GM19193 (cell line): ENCODE results near the gene METTL21A.

ENCODE experiments used
- POLR2A ChIP-seq: IDR thresholded peaks from 4 replicates; pipeline ENCODE4 v1.6.1; 2011; ENCODE audit not compliant: insufficient read depth, insufficient read length; ENCODE audit errors: extremely low read depth

The METTL21A gene

DNA sequence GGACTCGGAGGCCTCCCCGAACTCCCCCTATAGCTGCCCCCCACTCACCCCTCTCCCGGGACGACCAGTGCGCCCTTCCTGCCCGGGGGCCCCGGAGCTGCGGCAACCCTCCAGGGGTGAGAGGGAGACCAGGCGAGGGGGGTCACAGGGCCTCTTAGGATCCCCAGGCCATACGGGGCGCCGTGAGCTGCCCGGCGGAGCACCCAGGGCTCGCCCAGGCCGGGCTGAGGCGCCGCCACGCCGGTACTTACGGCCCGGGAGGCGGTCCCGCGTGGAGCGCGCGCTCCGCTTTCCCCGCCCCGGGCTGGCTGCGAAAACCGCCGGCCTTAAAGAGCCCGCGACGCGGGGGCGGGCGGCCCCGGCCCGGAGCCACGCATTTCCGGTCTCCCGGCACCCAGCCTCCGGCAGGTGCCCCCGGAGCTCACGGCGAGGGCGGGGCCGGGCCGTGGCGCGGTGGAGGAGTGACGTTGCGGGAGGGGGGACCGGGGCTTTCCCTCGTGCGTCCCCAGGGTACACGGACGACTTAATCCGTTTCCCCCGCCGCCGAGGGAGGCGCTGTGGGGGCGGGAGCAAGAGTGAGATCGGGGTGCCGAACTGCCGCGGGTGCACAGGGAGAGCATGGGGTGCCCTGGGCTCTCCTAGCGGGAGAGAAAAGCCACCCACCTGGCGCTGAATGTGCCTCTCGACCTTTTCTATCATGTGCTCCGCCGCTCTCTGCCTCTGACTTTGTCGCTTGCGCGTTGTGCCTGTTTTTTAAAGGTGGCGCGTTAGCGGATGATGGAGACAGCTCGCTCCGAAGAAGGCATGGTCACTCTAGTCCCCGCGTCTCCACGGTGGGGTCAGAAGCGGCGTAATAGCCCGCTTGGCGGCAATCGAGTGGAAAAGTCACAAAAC is at the start of gene METTL21A:
Gene METTL21A (minus strand): TSS at position 381 of the 894 bp plus-strand sequence. CDS start 1,019 bp downstream, outside the sequence.
- peak; percentile 70 for TF ChIP-seq POLR2A

DNA sequence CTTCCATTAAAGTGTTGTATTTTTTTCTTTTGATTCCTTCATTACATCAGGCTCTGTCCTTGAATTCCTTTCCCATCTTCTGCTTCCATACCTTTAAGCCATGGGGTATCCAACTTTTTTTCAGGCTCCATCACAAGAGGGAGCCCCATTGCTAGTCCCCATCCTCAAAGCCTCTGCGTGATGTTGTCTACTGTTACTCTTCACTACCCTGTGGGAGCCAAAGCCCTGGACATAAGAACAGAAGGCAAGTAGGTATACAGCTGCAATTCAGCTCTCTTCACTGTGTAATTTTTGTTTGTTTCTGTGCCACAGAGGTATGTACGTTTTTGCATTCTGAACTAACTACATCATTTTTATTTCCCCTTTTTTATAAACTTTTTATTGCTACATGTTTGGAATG is 49.6 kb upstream of the METTL21A start:
- no peak for TF ChIP-seq POLR2A

DNA sequence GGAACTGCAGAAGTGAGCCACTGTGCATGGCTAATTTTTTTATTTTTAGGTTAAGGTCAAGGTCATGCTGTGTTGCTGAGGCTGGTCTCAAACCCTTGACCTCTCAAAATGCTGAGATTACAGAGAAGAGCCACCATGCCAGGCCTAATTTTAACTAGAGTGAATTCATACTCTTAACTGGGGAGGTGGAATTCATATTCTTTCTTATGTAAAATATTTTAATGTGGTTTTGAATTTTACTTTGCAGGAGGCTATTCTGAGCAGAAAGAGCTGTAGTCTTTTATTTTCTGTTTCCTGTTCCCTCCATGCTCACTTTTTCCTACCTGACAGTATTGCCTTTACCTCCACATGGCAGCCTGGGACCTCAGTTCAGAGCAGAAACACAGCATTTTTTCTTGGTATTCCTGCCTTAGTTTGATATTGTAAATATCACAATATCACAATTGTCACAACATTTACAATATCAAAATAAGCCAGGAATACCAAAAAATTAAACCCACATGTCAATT is 49.1 kb upstream of the METTL21A start:
- no peak for TF ChIP-seq POLR2A

DNA sequence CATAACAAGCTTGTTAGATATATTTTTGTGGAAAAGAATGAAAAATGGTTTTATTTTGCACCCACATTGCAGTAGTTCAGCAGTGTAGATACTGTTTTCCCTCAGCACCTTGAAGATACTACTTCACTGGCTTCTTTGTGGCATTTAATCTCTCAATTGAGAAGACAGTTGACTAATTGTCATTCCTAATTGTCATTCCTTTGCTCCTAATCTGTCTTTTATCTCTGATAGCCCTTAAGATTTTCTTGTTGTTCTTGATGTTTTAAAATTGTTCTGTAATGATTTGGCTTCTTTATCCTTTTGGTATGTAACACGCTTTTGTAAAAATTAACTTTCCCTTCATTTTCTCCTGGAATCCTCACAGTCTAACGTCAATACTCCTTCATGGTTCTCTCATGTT is 48.2 kb upstream of the METTL21A start:
- no peak for TF ChIP-seq POLR2A

DNA sequence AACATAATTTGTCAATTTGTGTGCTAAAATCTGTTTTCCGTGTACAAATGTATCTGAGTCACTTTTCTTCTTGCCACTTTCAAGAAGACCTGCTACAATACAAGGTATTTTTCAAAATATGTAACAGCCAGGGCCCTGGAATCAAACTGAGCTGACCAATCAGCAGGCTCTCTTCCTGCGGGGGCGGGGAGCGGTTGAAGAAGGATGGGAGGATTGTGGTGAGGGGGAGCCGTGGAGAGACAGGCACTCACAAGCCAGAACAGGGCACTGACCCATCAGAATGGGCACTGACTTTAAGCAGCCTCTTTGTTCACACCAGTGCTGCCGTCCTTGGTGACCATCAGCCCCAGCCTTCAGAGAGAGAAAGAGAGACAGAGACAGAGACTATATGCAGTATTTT is 45.7 kb upstream of the METTL21A start:
- no peak for TF ChIP-seq POLR2A

DNA sequence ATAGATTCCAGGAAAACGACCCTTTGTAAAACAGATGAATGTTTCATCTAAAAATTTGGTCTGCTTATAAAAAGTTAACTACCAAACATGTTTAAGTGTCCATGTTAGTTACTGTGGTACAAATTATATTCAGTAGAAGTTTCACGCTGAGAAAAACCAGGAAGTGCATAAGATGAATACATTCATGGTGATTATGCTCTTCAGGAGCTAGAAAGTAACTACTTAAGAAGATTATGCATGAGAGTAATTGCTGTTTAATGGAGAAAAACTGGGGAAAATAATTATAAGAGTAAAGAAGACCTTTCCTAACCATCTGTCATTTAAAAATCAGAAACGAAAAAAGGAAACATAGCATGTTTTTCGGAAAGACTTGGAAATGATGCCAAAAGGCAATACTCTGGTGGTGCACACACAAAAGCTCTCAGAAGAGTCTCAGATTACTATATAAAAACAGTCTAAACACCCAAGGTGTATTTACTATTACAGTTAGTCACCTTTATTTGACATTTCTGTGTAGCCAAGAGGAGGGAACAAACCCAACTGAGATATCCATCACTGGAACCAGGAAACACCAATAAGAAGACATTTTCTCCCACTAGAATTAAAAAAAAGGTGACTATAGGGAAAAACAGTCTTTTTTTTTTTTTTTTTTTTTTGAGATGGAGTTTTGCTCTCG is 38.8 kb upstream of the METTL21A start:
- no peak for TF ChIP-seq POLR2A

- peak; percentile 22 for TF ChIP-seq POLR2A
Observed at GRCh38 chr2:207662203-207662602, 37.0 kb upstream of the METTL21A start.

DNA sequence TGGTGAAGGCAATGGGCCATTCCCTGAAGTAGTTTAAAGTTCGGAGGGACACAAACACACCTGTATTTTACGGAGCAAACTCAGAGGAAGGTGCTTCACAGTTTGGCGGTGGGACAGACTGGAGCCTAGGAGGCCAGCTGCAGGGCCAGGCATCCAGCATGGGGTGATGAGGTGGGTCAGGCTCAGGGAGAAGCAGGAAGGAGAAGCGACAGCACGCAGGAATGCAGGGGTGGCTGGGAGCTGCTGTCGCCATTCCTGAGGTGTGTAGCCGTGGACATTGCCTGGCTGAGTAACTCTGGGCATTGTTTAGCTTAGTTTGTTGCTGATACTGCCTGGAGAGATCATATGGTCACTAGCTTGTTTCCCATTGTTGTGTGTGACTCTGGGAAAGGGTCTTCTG is 35.8 kb upstream of the METTL21A start:
- no peak for TF ChIP-seq POLR2A

DNA sequence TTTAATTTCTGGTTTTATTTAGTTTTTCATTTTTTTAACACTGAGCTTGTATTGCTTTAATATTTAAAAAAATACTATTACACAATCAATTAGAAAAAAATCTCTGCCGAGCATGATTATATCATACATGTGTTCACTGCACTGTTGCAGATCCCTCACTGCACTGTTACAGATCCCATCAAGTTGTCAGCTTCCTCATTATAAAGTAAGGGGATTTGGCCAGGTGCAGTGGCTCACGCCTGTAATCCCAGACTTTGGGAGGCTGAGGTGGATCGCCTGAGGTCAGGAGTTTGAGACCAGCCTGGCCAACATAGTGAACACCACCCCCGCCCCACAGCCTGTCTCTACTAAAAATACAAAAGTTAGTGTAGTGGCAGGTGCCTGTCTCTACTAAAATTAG is 33.0 kb upstream of the METTL21A start:
- no peak for TF ChIP-seq POLR2A

GRCh38 chr2:207655000-207655399 is 29.8 kb upstream of the METTL21A start:
- no peak for TF ChIP-seq POLR2A

DNA sequence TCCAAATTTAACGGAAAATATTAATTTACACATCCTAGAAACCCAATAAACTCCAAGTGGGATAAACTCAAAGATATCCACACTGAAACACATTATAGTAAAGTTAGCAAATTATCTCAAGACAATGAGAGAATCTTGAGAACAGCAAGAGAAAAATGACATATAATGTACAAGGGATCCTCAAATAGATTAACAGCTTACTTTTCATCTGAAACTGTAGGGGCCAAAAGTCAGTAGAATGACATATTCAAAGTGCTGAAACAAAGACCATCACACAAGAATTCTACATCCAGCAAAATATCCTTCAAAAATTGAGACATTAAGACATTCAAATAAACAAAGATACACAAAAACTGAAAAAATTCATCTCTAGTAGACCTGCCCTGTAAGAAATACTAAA is 18.7 kb upstream of the METTL21A start:
- TF ChIP-seq POLR2A: no peak

DNA sequence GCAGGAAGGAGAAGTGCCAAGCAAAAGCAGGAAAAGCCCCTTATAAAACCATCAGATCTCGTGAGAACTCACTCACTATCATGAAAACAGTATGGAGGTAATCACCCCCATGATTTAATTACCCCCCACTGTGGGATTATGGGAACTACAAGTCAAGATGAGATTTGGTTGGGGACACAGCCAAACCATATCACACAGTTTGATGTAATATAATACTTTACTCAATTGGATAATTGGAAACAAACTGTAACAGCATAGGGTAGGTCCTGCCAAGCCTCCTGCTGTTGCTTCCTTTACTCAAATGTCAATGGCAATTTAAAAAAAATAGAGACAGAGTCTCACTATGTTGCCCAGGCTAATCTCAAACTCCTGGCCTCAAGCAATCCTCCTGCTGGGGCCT is 15.5 kb upstream of the METTL21A start:
- TF ChIP-seq POLR2A: no peak

- TF ChIP-seq POLR2A: no peak
Observed at GRCh38 chr2:207640160-207640559, 15.0 kb upstream of the METTL21A start.

- no peak for TF ChIP-seq POLR2A
Observed at GRCh38 chr2:207635468-207636200, 10.4 kb upstream of the METTL21A start.

DNA sequence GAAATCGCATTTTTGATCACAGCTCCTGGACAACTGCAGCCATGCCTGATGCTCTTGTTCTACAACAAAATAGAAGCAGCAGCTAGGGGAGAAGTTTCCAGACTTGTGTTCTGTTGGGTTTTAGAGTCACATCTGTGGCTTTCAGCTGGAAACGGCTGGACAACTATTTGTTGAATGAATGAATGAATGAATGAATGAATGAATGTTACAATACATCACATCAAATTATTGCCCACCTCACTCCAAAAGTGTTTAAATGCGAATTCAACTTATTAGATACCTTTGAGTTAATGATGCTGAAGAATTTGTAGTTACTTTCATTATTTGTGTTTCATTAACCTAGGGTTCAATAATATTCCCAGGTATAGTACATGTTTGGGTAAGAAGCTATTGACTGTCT is 8.5 kb upstream of the METTL21A start:
- no peak for TF ChIP-seq POLR2A

DNA sequence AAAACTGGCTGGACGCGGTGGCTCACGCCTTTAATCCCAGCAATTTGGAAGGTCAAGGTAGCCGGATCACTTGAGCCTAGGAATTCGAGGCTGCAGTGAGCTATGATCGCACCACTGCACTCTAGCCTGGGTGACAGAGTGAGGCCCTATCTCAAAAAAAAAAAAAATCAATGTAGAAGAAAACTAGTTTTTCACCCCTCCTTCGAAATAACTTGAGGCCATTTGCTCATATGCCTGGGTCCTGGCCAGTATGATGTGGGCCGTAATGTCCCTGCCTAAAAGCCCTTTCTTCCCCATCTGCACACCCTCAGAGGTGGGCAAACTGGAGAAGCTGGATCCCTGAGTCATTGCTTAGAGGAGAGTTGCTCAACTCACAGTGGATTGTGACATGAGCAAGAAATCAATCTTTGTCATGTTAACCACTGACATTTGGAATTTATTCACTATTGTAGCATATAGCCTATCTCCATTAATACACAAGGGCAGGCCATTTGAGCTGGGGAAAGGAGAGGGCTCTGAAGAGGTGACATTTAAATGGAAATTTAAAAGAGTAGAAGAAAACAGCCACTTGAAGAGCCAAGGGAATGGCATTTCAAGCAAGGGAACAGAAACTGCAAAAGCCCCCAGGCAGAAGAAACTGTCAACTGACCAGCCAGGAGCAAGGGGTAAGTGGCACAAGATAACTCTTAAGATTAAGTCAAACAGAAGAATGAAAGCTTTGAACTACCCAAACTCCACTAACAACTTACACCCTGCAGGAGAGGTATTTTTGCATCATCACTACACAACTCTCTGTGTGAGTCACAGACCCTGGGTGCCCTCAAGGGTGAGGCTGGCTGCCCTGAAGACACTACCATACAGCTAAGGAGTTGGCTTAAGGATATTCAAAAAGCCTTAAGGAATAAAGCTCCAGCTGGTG is 7.6 kb upstream of the METTL21A start:
- no peak for TF ChIP-seq POLR2A
